ENCODE results near the gene SLC35B1.

DNA sequence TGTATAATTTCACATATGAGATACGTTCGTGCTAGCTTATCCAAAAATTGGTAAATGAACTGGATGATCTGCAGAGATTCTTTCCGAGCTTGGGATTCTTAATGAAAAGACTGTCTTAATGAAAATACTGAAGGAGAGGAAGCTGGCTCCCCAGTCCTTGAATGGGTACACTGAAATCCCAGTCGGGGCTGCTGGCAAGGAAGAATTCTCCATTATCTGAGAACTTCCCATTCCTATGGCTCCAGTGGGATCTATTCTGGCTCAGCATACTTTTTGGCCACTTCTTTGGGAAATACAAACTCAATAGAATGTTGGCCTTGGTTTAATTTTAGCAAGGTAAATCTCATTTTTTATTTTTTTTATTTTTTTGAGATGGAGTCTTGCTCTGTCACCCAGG lies 23.7 kb upstream of the SLC35B1 start:
- TF ChIP-seq, protein P1, sequence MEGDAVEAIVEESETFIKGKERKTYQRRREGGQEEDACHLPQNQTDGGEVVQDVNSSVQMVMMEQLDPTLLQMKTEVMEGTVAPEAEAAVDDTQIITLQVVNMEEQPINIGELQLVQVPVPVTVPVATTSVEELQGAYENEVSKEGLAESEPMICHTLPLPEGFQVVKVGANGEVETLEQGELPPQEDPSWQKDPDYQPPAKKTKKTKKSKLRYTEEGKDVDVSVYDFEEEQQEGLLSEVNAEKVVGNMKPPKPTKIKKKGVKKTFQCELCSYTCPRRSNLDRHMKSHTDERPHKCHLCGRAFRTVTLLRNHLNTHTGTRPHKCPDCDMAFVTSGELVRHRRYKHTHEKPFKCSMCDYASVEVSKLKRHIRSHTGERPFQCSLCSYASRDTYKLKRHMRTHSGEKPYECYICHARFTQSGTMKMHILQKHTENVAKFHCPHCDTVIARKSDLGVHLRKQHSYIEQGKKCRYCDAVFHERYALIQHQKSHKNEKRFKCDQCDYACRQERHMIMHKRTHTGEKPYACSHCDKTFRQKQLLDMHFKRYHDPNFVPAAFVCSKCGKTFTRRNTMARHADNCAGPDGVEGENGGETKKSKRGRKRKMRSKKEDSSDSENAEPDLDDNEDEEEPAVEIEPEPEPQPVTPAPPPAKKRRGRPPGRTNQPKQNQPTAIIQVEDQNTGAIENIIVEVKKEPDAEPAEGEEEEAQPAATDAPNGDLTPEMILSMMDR (IDR thresholded peaks at IDR 0.05) = no peak
- TF ChIP-seq RCOR1 (IDR thresholded peaks at IDR 0.05; ENCODE audit: low read depth, low read length) = no peak

Measured in A549 (cell line).